Measurements from ENCODE around the gene OR10A5.

GRCh38 chr11:6843670-6844069 is 1.8 kb upstream of the OR10A5 start:
- TF ChIP-seq CTCF (IDR thresholded peaks at IDR 0.05) (no peak), POLR2AphosphoS5 (IDR thresholded peaks at IDR 0.05; ENCODE audit: low read depth, low read length) (no peak), REST (IDR thresholded peaks at IDR 0.05; ENCODE audit: insufficient read depth in 1 of 2, low read depth in 2 of 2, low read length in 1 of 2) (no peak), TCF7L2 (IDR thresholded peaks at IDR 0.05; ENCODE audit: low read depth, low read length) (no peak)

Data from Panc1 (cell line).